ENCODE data around the gene GALNS. TPM values are rescaled to one million over a fixed set of nuclear protein-coding genes. Genes with fewer than 3 reads are reported as not detected.
A peak's percentile ranks its signal among the peaks of the same experiment; 100 is the strongest.

GALNS gene
- 10 to 100 TPM in 2 of 6 donors, 1 to 10 TPM in 4; 5.7 to 19.2 (median 7.2) TPM for total RNA-seq
- polyA plus RNA-seq = 10 to 100 TPM; 18.0 to 26.1 TPM

GRCh38 chr16:88856828-88857727, at the start of gene GALNS, which contains the start of gene TRAPPC2L:
TSS of gene GALNS (minus strand) at chr16:88856947. CDS start at chr16:88856877, 70 bp downstream.
TSS of gene TRAPPC2L (plus strand) at chr16:88857127. CDS start at chr16:88857151, 24 bp downstream.
- FAIRE-seq (no peak), DNase-seq (peak; percentile 97 to 100 (median 100)), ATAC-seq (peak; percentile 93 to 98 (median 95))
- WGBS, 2 donors = 0% methylated on average over 76 to 87 of the region's 87 CpGs
- Histone ChIP-seq H3K4me1 (peaks cover 0 to 10% (median 4%) of the 10 kb centered on the region in 3 donors), H3K27ac (peak within 1 kb of the TSS; percentile 60 to 66 (median 62)), H3K4me3 (peak within 1 kb of the TSS; percentile 65 to 99 (median 89)), H3K36me3 (peaks cover 0 to 25% (median 3%) of the 10 kb centered on the region in 3 donors), H3K27me3 (no peaks in the 10 kb centered on the region), H3K9me3 (no peaks in the 10 kb centered on the region)
- TF ChIP-seq CTCF (IDR thresholded peaks at IDR 0.05) = no peak
- intact Hi-C loops (cut with DNase I) = no loop called here

GRCh38 chr16:88906020-88906419, 49.3 kb upstream of the GALNS start:
- H3K9me3 ChIP-seq = no peaks in the 10 kb centered on the region
- H3K4me1 ChIP-seq = peaks cover 0 to 19% (median 18%) of the 10 kb centered on the region in 3 donors
- intact Hi-C loops (cut with DNase I) = no loop called here

GRCh38 chr16:88905563-88905962, 48.8 kb upstream of the GALNS start:
- WGBS, 2 donors = 49 to 70% methylated on average over 6 to 13 of the region's 13 CpGs
- Histone ChIP-seq H3K27ac (no peak overlapping the region), H3K4me3 (no peak overlapping the region), H3K4me1 (peaks cover 0 to 14% (median 13%) of the 10 kb centered on the region in 3 donors), H3K36me3 (no peaks in the 10 kb centered on the region), H3K27me3 (no peaks in the 10 kb centered on the region), H3K9me3 (no peaks in the 10 kb centered on the region)
- intact Hi-C loops (cut with DNase I) = no loop called here
- peak in 2 of 4 donors; percentile 3 to 5 for ATAC-seq
- no peak for TF ChIP-seq CTCF (IDR thresholded peaks at IDR 0.05)
- no peak for DNase-seq
- no peak for FAIRE-seq

More at GRCh38 chr16:88906020-88906419, 49.3 kb upstream of the GALNS start:
- Histone ChIP-seq H3K4me3 (no peak overlapping the region), H3K27ac (no peak overlapping the region), H3K36me3 (no peaks in the 10 kb centered on the region), H3K27me3 (no peaks in the 10 kb centered on the region)
- TF ChIP-seq CTCF (IDR thresholded peaks at IDR 0.05) = no peak
- no peak for DNase-seq
- FAIRE-seq = no peak
- no peak for ATAC-seq
- WGBS, 2 donors = 90% methylated on average over 16 of the region's 16 CpGs

GRCh38 chr16:88904676-88905365, 48.1 kb upstream of the GALNS start:
- H3K27ac ChIP-seq = no peak overlapping the region
- DNase-seq = no peak
- FAIRE-seq = no peak

More at GRCh38 chr16:88904676-88905365, 48.1 kb upstream of the GALNS start:
- no peak for TF ChIP-seq CTCF (IDR thresholded peaks at IDR 0.05)
- Histone ChIP-seq H3K27me3 (no peaks in the 10 kb centered on the region), H3K4me1 (peaks cover 0 to 7% (median 6%) of the 10 kb centered on the region in 3 donors), H3K4me3 (no peak overlapping the region), H3K36me3 (no peaks in the 10 kb centered on the region), H3K9me3 (no peaks in the 10 kb centered on the region)
- no peak for ATAC-seq
- WGBS, 2 donors = 79 to 83% methylated on average over 21 of the region's 21 CpGs
- intact Hi-C loops (cut with DNase I) = no loop called here

All from pancreas (tissue), 10 donors.